ENCODE results near the gene HNF4A.
"Not testable (repeated sequence)": the region's sequence is repeated elsewhere in the genome, so short reads cannot be mapped to it uniquely, and the experiment has no call there.

Gene HNF4A

GRCh38 chr20:44345941-44346340, 9.6 kb upstream of the HNF4A start:
- DNase-seq: not testable (repeated sequence)

GRCh38 chr20:44348168-44348659, 7.3 kb upstream of the HNF4A start:
- no peak for DNase-seq

GRCh38 chr20:44349349-44349748, 6.2 kb upstream of the HNF4A start:
- no peak for DNase-seq

- DNase-seq: no peak
Measured at GRCh38 chr20:44350567-44350966, 4.9 kb upstream of the HNF4A start.

DNA sequence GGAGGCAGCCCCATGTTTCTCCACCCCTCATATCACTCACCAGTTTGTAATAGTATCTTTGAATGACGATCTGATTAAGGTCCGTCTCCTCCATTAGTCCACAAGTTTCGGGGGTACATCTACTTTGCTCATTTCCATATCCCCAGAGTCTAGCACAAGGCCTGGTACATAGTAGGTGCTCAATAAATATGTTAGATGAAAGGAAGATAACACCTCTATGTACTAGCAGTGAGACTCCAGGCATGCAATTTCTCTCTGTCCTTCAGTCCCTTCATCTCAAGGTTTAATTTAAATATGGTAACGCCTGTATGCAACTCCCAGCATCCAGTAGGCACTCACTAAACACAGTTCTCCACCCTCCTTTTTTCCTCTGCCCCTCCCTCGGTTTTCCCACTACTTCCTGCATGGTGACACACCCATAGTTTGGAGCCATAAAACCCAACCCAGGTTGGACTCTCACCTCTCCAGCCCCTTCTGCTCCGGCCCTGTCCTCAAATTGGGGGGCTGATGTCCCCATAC, 461 bp upstream of the HNF4A start:
- DNase-seq: no peak

DNA sequence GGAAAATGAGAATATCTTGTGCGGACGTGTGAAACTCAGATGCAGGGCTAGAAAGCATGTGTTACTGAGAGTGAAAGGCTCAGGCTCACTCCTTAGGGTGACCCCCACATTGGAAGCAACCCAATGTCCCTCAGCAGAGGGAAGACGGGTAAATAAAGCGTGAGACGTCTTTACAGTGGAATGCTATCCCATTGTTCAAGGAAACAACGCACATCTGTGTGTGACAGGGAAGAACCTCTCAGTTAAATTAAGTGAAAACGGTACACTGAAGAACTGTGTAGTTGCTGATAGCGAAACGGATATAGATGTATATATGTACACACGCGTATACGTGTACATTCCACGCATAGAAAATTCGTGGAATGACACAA, 839 bp downstream of the HNF4A start:
- DNase-seq: no peak

DNA sequence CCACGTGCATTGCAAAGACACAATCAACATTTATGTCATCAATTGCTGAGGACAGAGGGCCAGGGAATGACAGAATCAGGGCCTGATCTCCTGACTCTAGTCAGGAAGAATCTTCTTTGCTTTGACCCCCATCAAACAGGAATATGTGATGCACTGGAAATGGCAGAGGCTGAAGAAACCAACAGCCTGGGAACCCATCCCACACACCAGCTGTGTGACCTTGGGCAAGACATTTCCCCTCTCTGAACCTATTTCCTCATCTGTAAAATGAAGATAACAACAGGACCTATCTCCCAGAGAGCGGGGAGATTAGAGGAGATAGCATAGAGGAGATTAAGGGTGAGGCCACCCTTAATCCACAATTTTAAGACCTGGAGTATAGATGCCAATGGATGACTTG, 1.5 kb downstream of the HNF4A start:
- DNase-seq: no peak

DNA sequence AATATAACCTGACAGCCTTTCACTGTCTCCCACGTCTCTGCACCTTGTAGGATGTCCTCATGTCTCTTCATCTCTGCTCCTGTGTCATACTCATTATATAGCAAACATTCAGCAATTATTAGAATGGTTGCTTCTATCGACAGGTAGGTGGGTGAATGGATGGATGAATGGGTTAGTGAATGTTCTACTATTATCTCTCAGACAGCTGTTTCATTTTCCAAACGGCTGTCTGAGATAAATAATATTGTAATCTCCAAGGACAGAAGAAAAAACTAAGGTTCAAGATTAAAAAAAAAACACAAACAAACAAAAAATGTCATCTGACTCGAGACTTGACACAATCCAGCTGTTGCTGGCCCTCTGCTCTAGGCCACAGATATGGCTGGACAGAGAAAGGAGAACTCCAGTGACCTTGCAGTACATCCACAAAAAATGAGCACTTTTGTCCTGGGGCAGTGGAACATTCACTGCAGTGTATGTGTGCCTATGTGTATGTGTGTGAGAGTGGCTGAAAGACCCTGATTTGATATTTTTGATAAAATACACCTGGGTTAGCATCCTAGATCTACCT, 2.1 kb downstream of the HNF4A start:
- DNase-seq: no peak

DNA sequence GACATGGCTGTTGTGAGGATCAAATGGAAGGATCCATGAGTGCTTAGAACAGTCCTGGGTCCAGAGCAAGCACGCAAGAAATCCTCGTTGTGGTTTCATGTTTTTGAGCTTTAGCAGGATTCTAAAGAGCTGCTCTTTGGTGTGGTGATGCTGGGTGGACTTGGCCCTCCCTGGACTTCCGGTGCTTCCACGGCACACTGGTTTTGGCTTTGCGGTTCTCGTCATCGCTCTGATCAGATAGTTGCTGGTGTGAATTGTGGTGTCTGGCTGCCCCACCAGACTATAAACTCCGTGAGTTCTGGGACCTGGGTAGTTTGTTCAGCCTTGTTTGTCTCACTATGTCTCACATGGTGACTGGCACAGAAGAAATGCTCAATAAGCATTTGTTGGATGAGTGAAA, 3.3 kb downstream of the HNF4A start:
- no peak for DNase-seq

GRCh38 chr20:44360221-44360620, 4.7 kb downstream of the HNF4A start:
- no peak for DNase-seq

- no peak for DNase-seq
Measured at GRCh38 chr20:44361021-44361420, 5.5 kb downstream of the HNF4A start.

- no peak for DNase-seq
Measured at GRCh38 chr20:44362466-44362940, 7.0 kb downstream of the HNF4A start.

DNA sequence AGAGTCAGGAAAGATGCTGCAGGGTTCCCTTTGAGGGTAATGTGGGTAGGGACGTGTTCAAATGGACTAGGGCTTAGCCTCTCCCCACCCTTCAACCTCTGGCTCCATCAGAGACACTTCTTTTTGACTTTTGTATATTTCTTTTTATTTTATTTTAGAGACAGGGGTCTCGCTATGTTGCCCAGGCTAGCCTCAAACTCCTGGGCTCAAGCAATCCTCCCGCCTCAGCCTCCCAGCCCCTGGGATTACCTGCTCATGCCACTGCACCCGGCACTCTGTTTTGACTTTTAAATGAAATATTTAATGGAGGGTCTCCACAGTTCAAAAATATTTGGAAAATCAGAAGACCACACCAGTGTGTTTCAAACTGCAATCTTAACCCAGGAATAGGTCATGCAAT, 8.6 kb downstream of the HNF4A start:
- DNase-seq: no peak

- no peak for DNase-seq
Measured at GRCh38 chr20:44364780-44365179, 9.3 kb downstream of the HNF4A start.

DNA sequence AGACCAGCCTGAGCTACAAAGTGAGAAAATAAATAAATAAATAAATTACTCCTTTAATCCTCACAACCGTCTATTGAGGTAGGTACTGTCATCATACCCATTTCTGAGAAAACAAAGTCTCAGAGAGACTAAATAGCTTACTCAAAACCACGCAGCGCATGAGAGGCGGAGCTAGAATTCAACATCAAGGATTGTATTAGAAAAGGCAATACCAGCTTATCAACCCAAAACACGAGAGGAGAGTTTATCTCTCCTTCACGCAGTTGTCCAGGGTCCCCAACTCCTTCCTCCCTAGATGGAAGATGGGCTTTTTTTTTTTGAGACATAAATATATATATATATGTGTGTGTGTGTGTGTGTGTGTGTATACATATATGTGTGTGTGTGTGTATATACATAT, 12.2 kb downstream of the HNF4A start:
- DNase-seq: no peak

DNA sequence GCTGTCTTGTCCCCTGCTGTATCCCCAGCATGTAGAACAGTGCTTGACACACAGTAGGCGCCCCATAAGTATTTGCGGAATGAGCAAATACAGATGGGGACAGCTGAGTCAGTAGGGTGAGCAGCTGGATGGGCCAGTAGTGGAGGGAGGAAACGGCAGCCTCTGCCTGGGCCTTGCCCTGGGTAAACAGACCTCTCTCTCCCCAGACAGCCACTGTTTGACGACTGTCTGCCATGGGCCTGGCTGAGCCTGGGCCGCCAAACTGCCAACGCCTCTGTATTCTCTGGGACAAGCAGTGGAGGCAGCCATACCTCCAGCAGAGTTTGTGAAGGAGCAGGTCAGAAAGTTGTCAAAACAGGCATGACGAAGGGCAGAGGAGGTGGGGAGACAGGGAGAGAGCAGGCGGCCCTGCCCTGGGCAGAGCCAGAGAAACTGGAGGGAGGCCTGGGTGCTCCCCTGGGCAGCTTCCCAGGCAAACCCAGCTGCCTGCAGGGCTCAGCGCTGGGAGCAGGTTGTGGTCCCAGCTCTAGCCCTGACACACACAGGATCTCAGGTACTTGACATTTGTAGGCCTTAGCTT, 15.2 kb downstream of the HNF4A start:
- DNase-seq: no peak

GRCh38 chr20:44382641-44383040, 27.1 kb downstream of the HNF4A start:
- DNase-seq: no peak

GRCh38 chr20:44384423-44385027, 29.0 kb downstream of the HNF4A start:
- DNase-seq: peak; percentile 90

DNA sequence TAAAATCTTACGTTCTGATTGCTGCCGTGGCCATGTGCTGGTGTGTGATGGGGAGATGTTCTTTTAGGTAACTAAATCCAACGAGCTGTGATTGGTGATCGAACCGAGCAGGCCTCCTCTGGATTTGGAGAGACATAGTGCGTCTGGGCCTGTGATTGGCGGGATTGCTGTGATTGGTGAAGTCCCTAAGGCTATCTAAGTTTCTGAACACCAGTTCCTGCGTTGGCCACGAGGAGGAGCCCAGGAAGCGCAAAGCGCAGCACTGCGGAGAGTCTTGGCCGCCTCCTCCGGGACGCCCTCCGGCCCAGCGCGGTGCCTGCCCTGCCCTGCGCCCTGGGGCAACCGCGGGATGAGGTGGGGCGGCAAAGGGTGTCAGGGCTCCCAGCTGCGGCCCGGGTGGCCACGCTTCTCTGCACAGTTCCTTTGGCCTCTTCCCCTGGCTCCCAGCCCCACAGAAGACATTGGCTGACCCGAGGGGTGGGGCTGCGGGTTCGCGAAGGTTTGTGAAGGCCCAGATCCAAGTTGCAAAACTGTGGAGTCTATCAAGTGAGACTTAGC, 33.0 kb downstream of the HNF4A start:
- peak; percentile 85 for DNase-seq

- no peak for DNase-seq
Measured at GRCh38 chr20:44389871-44390270, 34.4 kb downstream of the HNF4A start.

DNA sequence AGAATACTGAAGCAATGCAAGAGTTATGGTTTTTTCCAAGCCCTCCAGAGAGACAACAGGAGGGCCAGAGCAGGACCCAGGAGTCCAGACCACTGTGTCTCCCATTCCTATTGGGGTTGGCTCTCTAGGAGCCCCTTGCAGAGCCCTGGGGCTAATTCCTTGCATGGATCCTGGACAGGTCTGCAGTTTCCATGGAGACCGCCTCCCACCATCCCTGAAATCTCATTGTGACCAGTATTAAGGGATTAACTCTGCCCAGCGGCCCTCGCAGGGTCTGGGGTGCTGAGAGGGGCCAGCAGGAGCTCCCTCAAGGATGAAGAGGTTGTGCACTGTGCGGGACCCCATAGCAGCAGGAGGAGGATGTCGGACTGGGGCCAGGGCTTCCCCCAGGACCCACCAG, 34.8 kb downstream of the HNF4A start:
- DNase-seq: no peak

GRCh38 chr20:44392088-44392775, 36.7 kb downstream of the HNF4A start:
- no peak for DNase-seq

Data from stimulated activated CD4-positive, alpha-beta T cell treated with anti-CD3 and anti-CD28 coated beads, Interleukin-15, amount 100 ng/mL, for 24 hours (primary cell).